Measurements from ENCODE around the gene ALDH1A2. TPM values are rescaled to one million over a fixed set of nuclear protein-coding genes. Genes with fewer than 3 reads are reported as not detected.
A peak's percentile ranks its signal among the peaks of the same experiment; 100 is the strongest.
"Not testable (repeated sequence)": the region's sequence is repeated elsewhere in the genome, so short reads cannot be mapped to it uniquely, and the experiment has no call there.

Gene ALDH1A2
- 27.3 TPM for total RNA-seq
- long read RNA-seq, full-length matches to known transcripts: 62 of 85 reads
- long read RNA-seq, partial matches to known transcripts: 7 of 85 reads
- long read RNA-seq, other reads (novel, unspliced or antisense): 16 of 85 reads

DNA sequence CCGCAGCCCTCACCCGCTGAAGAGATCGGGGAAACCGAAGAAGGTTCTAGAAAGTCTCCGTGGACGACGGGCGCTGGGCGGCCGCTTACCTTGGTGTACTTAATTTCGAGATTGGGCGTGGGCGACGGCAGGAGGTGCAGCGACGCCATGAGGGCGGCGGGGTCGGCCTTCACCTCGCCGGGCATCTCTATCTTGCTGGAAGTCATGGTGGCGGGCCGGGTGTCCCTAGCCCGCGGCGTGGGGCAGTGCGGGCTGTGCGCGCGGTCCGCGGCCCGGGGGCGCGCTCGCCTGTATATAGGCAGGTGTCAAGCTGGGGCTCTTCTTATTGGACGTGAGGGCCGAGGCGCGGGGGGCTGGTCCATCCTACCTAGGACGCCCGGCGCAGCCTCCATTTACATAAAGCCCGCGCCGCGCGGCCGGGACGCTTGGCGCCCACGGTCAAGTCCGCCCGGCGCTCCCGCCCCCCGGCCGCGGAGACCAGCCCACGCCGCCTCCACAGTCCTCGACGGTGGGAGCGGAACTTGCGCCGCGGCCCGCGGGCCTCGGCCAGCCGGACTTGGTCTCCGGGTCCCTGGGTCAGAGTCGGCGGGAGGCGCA lies at the start of gene ALDH1A2:
Gene ALDH1A2, minus strand, starts transcription at position 267 of the 597 bp plus-strand sequence. Its CDS starts 61 bp downstream, at position 206.
- DNase-seq (peak; percentile 76), ATAC-seq (peak; percentile 77)
- no peaks in the 10 kb centered on the region for H3K9me3 ChIP-seq
- TF ChIP-seq, protein P1, sequence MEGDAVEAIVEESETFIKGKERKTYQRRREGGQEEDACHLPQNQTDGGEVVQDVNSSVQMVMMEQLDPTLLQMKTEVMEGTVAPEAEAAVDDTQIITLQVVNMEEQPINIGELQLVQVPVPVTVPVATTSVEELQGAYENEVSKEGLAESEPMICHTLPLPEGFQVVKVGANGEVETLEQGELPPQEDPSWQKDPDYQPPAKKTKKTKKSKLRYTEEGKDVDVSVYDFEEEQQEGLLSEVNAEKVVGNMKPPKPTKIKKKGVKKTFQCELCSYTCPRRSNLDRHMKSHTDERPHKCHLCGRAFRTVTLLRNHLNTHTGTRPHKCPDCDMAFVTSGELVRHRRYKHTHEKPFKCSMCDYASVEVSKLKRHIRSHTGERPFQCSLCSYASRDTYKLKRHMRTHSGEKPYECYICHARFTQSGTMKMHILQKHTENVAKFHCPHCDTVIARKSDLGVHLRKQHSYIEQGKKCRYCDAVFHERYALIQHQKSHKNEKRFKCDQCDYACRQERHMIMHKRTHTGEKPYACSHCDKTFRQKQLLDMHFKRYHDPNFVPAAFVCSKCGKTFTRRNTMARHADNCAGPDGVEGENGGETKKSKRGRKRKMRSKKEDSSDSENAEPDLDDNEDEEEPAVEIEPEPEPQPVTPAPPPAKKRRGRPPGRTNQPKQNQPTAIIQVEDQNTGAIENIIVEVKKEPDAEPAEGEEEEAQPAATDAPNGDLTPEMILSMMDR (IDR thresholded peaks at IDR 0.05): no peak
- peaks cover 76% of the 10 kb centered on the region for H3K27me3 ChIP-seq
- intact Hi-C loops (cut with DNase I): no loop called here
- H3K36me3 ChIP-seq: no peaks in the 10 kb centered on the region
- H3K27ac ChIP-seq: no peak within 1 kb of the TSS
- H3K4me1 ChIP-seq: peaks cover 10% of the 10 kb centered on the region
- H3K4me3 ChIP-seq: peak within 1 kb of the TSS; percentile 53

DNA sequence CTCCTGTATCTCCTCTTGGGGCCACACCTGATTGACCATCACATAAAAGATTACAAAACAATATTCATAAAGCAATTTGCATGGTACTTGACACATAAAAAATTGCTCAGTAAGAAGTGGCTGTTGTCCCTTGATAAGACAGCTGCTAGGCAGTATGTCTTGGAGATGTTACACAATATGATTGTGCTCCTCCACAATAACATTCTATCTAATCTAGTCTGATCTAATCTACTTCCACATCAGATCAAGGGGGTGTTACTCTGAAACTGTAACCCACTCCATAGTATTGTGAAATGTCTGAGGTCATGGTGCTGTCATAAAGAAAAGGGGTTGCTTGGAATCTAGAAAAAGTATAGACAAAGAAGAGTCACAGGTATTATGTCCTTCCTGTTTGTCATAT lies 49.3 kb upstream of the ALDH1A2 start:
- DNase-seq (no peak), ATAC-seq (peak; percentile 61)
- Histone ChIP-seq H3K9me3 (no peaks in the 10 kb centered on the region), H3K4me3 (no peak overlapping the region), H3K27ac (no peak overlapping the region), H3K27me3 (no peaks in the 10 kb centered on the region), H3K4me1 (no peaks in the 10 kb centered on the region), H3K36me3 (no peaks in the 10 kb centered on the region)
- TF ChIP-seq, protein P1 (IDR thresholded peaks at IDR 0.05): no peak
- intact Hi-C loops (cut with DNase I): no loop called here

DNA sequence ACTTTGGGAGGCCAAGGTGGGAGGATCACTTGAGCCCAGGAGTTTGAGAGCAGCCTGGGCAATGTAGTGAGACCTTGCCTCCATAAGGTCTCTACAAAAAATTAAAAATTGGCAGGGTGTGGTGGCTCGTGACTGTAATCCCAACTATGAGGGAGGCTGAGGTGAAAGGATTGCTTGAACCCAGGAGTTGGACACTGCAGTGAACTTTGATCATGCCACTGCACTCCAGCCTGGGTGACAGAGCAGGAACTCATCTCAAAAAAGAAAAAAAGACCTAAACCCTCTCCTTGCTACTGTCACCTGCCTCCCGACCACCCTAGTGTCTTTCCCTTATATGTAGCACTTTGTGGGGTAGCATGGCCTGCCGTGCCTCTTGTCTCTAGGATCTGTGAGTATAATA lies 48.9 kb upstream of the ALDH1A2 start:
- intact Hi-C loops (cut with DNase I): no loop called here
- Histone ChIP-seq H3K9me3 (no peaks in the 10 kb centered on the region), H3K4me1 (no peaks in the 10 kb centered on the region), H3K27me3 (no peaks in the 10 kb centered on the region), H3K36me3 (no peaks in the 10 kb centered on the region), H3K4me3 (no peak overlapping the region), H3K27ac (no peak overlapping the region)
- DNase-seq (no peak), ATAC-seq (no peak)
- TF ChIP-seq, protein P1 (IDR thresholded peaks at IDR 0.05): no peak

DNA sequence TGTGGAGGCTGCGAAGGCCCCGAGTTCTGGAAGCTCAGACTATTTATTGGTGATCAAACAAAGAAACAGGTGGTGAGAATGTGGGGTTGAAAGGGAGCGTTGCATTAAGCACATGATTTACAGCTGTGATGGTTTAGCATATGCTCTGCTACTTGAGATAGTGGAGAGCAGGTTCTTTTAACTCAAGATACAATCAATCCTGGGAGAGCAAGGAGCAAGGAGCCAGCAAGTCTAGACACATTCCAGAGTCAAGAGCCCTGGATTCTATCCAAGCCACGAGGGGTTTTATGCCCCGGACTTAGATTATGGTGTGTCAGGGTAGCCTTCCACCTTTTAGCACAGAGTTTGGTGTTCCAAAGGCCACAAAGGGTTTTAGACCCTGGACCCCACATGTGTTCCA lies 47.8 kb upstream of the ALDH1A2 start:
- H3K4me3 ChIP-seq; DNase-seq; H3K4me1 ChIP-seq; H3K27ac ChIP-seq; H3K9me3 ChIP-seq; intact Hi-C loops (cut with DNase I); H3K27me3 ChIP-seq; H3K36me3 ChIP-seq; ATAC-seq: not testable (repeated sequence)

DNA sequence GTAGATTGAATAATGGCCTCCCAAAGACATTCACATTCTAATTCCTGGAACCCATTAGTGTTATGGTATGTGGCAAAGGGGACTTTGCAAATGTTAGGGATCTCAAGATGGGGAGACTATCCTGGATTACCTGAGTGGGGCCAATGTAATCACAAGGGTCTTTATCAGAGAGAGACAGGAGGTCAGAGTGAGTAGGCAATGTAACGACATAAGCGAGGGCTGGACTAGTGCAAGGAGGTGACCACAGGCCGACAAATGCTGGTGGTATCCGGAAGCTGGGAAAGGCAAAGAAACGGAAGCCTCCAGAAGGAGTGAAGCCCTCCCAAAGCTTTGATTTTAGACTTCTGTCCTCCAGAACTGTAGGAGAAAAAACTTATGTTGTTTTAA lies 46.2 kb upstream of the ALDH1A2 start:
- H3K4me3 ChIP-seq: peak overlapping the region; percentile 10
- intact Hi-C loops (cut with DNase I): no loop called here
- no peaks in the 10 kb centered on the region for H3K4me1 ChIP-seq
- H3K36me3 ChIP-seq: no peaks in the 10 kb centered on the region
- no peaks in the 10 kb centered on the region for H3K27me3 ChIP-seq
- DNase-seq: no peak
- H3K9me3 ChIP-seq: no peaks in the 10 kb centered on the region
- TF ChIP-seq, protein P1 (IDR thresholded peaks at IDR 0.05): no peak
- no peak overlapping the region for H3K27ac ChIP-seq
- ATAC-seq: no peak

DNA sequence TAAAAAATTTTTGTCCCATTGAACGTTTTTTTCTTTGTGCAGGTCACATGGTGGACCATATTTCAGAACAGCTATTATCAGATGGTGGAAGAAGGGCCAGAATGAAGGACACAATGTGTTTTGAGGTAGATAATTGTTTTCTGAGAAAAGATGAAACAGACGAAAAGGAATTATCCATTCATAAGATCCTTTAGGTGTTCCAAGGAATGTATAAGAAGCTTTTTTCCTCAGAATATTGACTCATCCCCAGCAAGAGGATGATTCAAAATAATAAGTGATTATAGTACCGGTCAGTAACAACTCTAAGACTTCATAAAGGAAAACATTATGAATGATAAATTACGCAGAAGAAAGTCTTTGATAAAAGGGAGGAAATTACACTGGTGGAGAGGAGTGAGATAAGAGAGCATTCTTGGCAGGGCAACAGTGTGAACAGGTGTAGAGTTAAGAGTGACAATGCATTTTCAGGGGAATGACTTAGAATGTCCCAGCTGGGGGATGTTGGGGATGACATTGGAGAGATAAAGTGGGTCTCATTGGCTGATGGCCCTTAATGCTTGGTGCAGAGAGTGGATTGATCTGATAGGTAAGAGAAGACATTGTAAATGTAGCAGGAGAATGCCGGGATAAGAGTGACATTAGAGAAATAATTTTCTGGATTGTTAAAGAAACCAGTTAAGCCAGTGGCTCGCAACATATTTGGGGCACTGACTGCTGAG lies 45.6 kb upstream of the ALDH1A2 start:
- H3K27me3 ChIP-seq: no peaks in the 10 kb centered on the region
- TF ChIP-seq, protein P1 (IDR thresholded peaks at IDR 0.05): no peak
- no peak overlapping the region for H3K27ac ChIP-seq
- H3K9me3 ChIP-seq: no peaks in the 10 kb centered on the region
- intact Hi-C loops (cut with DNase I): no loop called here
- peak overlapping the region; percentile 10 for H3K4me3 ChIP-seq
- ATAC-seq (no peak), DNase-seq (no peak)
- no peaks in the 10 kb centered on the region for H3K36me3 ChIP-seq
- no peaks in the 10 kb centered on the region for H3K4me1 ChIP-seq

All from upper lobe of right lung (tissue), 1 donor.